GM12878 (cell line): ENCODE results near the gene PIEZO2. TPM values are rescaled to one million over a fixed set of nuclear protein-coding genes. Genes with fewer than 3 reads are reported as not detected.

Experiments used
- ATAC-seq: fragments of 200-7000 bp; cut with Tn5 transposase; 3 replicates; pipeline ENCODE4 v1.9.1; 2020; ENCODE audit warnings: mild to moderate bottlenecking, moderate library complexity
- BruUV-seq: library from RNA; stranded (reverse); fragments of 400-500 nt; replicated peaks from 2 replicates; lab custom pipeline; 2021; lab: Mats Ljungman, UMichigan
- CTCF ChIA-PET: fragments of 300-600 bp; sonication (Branson Sonifier 250); formaldehyde crosslinking; extraction: SDS; loops from one replicate; lab custom pipeline; 2021; ENCODE audit warnings: inconsistent platforms; lab: Yijun Ruan, JAX
- POLR2A ChIA-PET: fragments of 350-600 bp; formaldehyde crosslinking; extraction: SDS; loops from one replicate; lab custom pipeline; 2021; ENCODE audit warnings: inconsistent platforms; lab: Charles Lee
- RAD21 ChIA-PET: fragments of 300-600 bp; sonication (Branson Sonifier 250); formaldehyde crosslinking; loops from one replicate; lab custom pipeline; 2023; ENCODE audit warnings: antibody characterized with exemption; ENCODE audit not compliant: unreplicated experiment; lab: Charles Lee
- SMC1A ChIA-PET: fragments of 300-600 bp; sonication (Branson Sonifier 250); formaldehyde crosslinking; loops from one replicate; lab custom pipeline; 2023; ENCODE audit not compliant: unreplicated experiment, uncharacterized antibody; lab: Charles Lee
- DNase-seq: peaks from one replicate; pipeline ENCODE4 v3.0.0-alpha.2; 2011; ENCODE audit warnings: low read depth, low spot score
- FAIRE-seq: peaks from 3 replicates; lab custom pipeline; 2011; peaks lifted over from hg19 to GRCh38; lab: Jason Lieb, UNC
- H2AFZ ChIP-seq: 2 replicates; pipeline ENCODE4 v1.6.0; 2011; ENCODE audit warnings: low read depth, low read length, control low read depth; ENCODE audit not compliant: control insufficient read depth
- H3K27ac ChIP-seq: 2 replicates; pipeline ENCODE4 v1.5.1; 2011; ENCODE audit warnings: control low read depth; ENCODE audit not compliant: control insufficient read depth, insufficient read depth
- H3K27me3 ChIP-seq, 2 experiments: replicated peaks in 1 of 2; 2 replicates each; pipeline versions ENCODE4 v1.6.0 to v1.6.1; 2011; ENCODE audit warnings: low read length in 1 of 2; ENCODE audit not compliant: control insufficient read depth in 2 of 2, insufficient read depth in 2 of 2
- H3K36me3 ChIP-seq, 2 experiments: 2 replicates each; pipeline ENCODE4 v1.5.1; 2011; ENCODE audit warnings: low read length in 1 of 2; ENCODE audit not compliant: control insufficient read depth in 2 of 2, insufficient read depth in 2 of 2
- H3K4me1 ChIP-seq: 2 replicates; pipeline ENCODE4 v1.6.1; 2011; ENCODE audit warnings: mild to moderate bottlenecking, low read length, moderate library complexity, mixed read lengths; ENCODE audit not compliant: control insufficient read depth, insufficient read depth
- H3K4me2 ChIP-seq: 2 replicates; pipeline ENCODE4 v1.6.0; 2011; ENCODE audit warnings: control low read depth; ENCODE audit not compliant: control insufficient read depth, insufficient read depth
- H3K4me3 ChIP-seq: fragments of 200-600 bp; sonication (generic); 2 replicates; pipeline ENCODE4 v1.5.1; 2016
- H3K79me2 ChIP-seq: 2 replicates; pipeline ENCODE4 v1.6.0; 2011; ENCODE audit warnings: low read length; ENCODE audit not compliant: control insufficient read depth, insufficient read depth
- H3K9ac ChIP-seq: 2 replicates; pipeline ENCODE4 v1.8.0; 2011; ENCODE audit warnings: low read length, control low read depth, mixed read lengths; ENCODE audit not compliant: control insufficient read depth, insufficient read depth
- H3K9me3 ChIP-seq: replicated peaks from 3 replicates; pipeline ENCODE4 v1.5.1; 2011; ENCODE audit warnings: mild to moderate bottlenecking, low read length; ENCODE audit not compliant: control insufficient read depth, insufficient read depth
- H4K20me1 ChIP-seq: 2 replicates; pipeline ENCODE4 v1.6.0; 2011; ENCODE audit not compliant: control insufficient read depth, insufficient read depth
- ASH2L ChIP-seq: fragments of 300-600, 200-600 bp; sonication (generic); IDR thresholded peaks from 2 replicates; pipeline ENCODE4 v1.6.1; 2017; ENCODE audit warnings: low read depth, mild to moderate bottlenecking, borderline replicate concordance
- BRCA1 ChIP-seq: IDR thresholded peaks from 2 replicates; pipeline ENCODE4 v1.6.1; 2011; ENCODE audit warnings: low read depth, low read length, improper control_type of control experiment
- CHD1 ChIP-seq: IDR thresholded peaks from 2 replicates; pipeline ENCODE4 v1.6.1; 2012; ENCODE audit warnings: low read depth, low read length, improper control_type of control experiment
- CREB1 ChIP-seq: IDR thresholded peaks from 2 replicates; pipeline ENCODE4 v1.6.1; 2012; ENCODE audit warnings: low read depth, mild to moderate bottlenecking, inconsistent platforms
- FOXM1 ChIP-seq: IDR thresholded peaks from 2 replicates; pipeline ENCODE4 v1.6.1; 2012; ENCODE audit warnings: low read depth, mild to moderate bottlenecking, inconsistent platforms, low read length, moderate library complexity
- KAT2A ChIP-seq: conservative IDR thresholded peaks from 2 replicates; pipeline ENCODE4 v1.6.1; 2011; ENCODE audit warnings: low read depth, low read length; ENCODE audit not compliant: control insufficient read depth
- NR2C1 ChIP-seq: fragments of 450-650 bp; IDR thresholded peaks from 2 replicates; pipeline ENCODE4 v1.6.1; 2017; ENCODE audit warnings: antibody characterized with exemption, mild to moderate bottlenecking, moderate library complexity
- TBL1XR1 ChIP-seq: IDR thresholded peaks from 2 replicates; pipeline ENCODE4 v1.6.1; 2012; ENCODE audit warnings: low read depth, low read length, improper control_type of control experiment
- USF1 ChIP-seq: IDR thresholded peaks from 2 replicates; pipeline ENCODE4 v1.6.1; 2011; ENCODE audit warnings: borderline replicate concordance, low read depth, mild to moderate bottlenecking, moderate library complexity, mixed read lengths, low read length; ENCODE audit not compliant: insufficient read depth; ENCODE audit errors: extremely low read length
- WGBS: methylation state at CpG from one replicate; pipeline ENCODE4 v1.1.6; 2016; ENCODE audit warnings: low lambda C conversion rate; ENCODE audit not compliant: insufficient replicate concordance, insufficient coverage; ENCODE audit errors: missing lambda C conversion rate; 5-methylcytosine and 5-hydroxymethylcytosine counted together
- in situ Hi-C: fragments of 300-500 bp; cut with MboI; formaldehyde crosslinking; loops from 9 replicates; pipeline ENCODE4 v1.14.3; 2018; ENCODE audit warnings: mixed read lengths
- intact Hi-C: fragments of 100-400 bp; cut with micrococcal nuclease; formaldehyde crosslinking; loops from one replicate; pipeline ENCODE4 v1.14.2; 2022; ENCODE audit not compliant: unreplicated experiment
- polyA plus RNA-seq, 11 experiments: library from polyadenylated mRNA; depleted of rRNA in 4 of 11; unstranded in 6 of 11; stranded (reverse) in 5 of 11; fragments of >200 nt; fragmentation: Nextera tagmentation in 4 of 11; fragmentation: Illumina TruSeq in 1 of 11; extraction: Ambion mirVana in 4 of 11; extraction: Trizol in 1 of 11; gene quantifications; 1 replicate in 1 of 11; 2 replicates in 10 of 11; pipeline versions ENCODE4 v1.2.1 to v1.2.3, GENCODE V29; 2011 to 2016; ENCODE audit warnings: inconsistent platforms in 2 of 11, missing spikeins in 2 of 11, low read depth in 1 of 11
- total RNA-seq, 4 experiments: library from RNA; depleted of rRNA in 3 of 4; stranded (reverse); fragments of >200 nt in 3 of 4; fragmentation: Illumina TruSeq in 1 of 4; extraction: Trizol in 1 of 4; gene quantifications; 2 replicates each; pipeline versions ENCODE4 v1.2.1 to v1.2.3, GENCODE V29; 2013 to 2021

The PIEZO2 gene
- total and polyA plus RNA-seq, 10 of the 15 experiments (the other 5 are each of a cell fraction or from before 2014, with no cell fraction given): 6.7 to 42.3 (median 27.4) TPM

DNA sequence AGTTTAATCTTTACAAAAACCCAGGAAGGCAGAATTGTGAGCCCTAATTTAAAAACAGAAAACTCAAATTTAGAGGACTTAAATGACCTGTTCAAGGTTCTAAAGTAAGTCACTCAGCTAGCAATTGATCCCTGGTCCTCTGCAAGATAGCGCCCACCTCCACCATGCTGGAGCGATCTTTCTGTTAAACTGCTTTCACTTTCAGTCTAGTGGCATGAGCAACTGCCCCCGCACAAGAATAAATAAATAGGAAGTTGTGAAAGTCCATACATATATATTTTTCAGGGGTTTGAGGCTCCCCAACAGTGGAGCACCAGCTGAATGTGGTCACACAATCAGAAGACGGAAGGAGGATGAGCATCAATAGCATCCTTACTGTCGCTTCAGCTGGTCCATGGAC is 405.6 kb downstream of the PIEZO2 start:
- no peaks in the 10 kb centered on the region for H3K27me3 ChIP-seq
- ATAC-seq (no peak), FAIRE-seq (no peak), DNase-seq (no peak)
- CTCF ChIA-PET: no interaction called here
- H3K4me2 ChIP-seq: no peak overlapping the region
- TF ChIP-seq KAT2A (no peak), NR2C1 (no peak), ASH2L (no peak), USF1 (no peak), BRCA1 (no peak), FOXM1 (no peak), CREB1 (no peak), CHD1 (no peak), TBL1XR1 (no peak)
- H4K20me1 ChIP-seq: no peaks in the 10 kb centered on the region
- SMC1A ChIA-PET: interaction anchor here (0.6 kb wide), 1 partner anchor 52 kb away, joined by 4 read pairs; no protein-coding TSS in a partner anchor
- H3K4me3 ChIP-seq: no peak overlapping the region
- no TSS peak for BruUV-seq
- H3K27ac ChIP-seq: no peak overlapping the region
- no peak overlapping the region for H2AFZ ChIP-seq
- WGBS: 67% methylated on average over 5 of the region's 5 CpGs
- POLR2A ChIA-PET: no interaction called here
- H3K4me1 ChIP-seq: no peaks in the 10 kb centered on the region
- H3K9me3 ChIP-seq: no peaks in the 10 kb centered on the region
- in situ Hi-C loops: no loop called here
- RAD21 ChIA-PET: no interaction called here
- no peak overlapping the region for H3K9ac ChIP-seq
- no peaks in the 10 kb centered on the region for H3K79me2 ChIP-seq
- H3K36me3 ChIP-seq: peaks cover 0 to 14% of the 10 kb centered on the region in 2 experiments; a peak in 3 of 4 replicates
- intact Hi-C loops: no loop called here
